BLaER1 treated with 17β-estradiol and CSF1 and Interleukin-3, amounts not matched to agents 10 nM and 100 nM (cell line): ENCODE measurements around the gene KLHDC7B.
A peak's percentile ranks its signal among the peaks of the same experiment; 100 is the strongest.

Experiments used
- H3K27ac ChIP-seq, 11 experiments: shearing (Covaris generic); formaldehyde crosslinking; 2 replicates each; pipeline ENCODE4 v1.8.1; 2022
- H3K27me3 ChIP-seq, 11 experiments: shearing (Covaris generic); formaldehyde crosslinking; 2 replicates each; pipeline ENCODE4 v1.8.1; 2022
- H3K36me3 ChIP-seq, 11 experiments: shearing (Covaris generic); formaldehyde crosslinking; 2 replicates each; pipeline ENCODE4 v1.8.1; 2022
- H3K4me1 ChIP-seq, 10 experiments: shearing (Covaris generic); formaldehyde crosslinking; 2 replicates each; pipeline ENCODE4 v1.8.1; 2022
- H3K4me2 ChIP-seq, 11 experiments: shearing (Covaris generic); formaldehyde crosslinking; 2 replicates each; pipeline ENCODE4 v1.8.1; 2022
- H3K4me3 ChIP-seq, 10 experiments: shearing (Covaris generic); formaldehyde crosslinking; 2 replicates each; pipeline ENCODE4 v1.8.1; 2022
- H3K9ac ChIP-seq, 11 experiments: shearing (Covaris generic); formaldehyde crosslinking; 2 replicates each; pipeline ENCODE4 v1.8.1; 2022
- H3K9me3 ChIP-seq, 11 experiments: shearing (Covaris generic); formaldehyde crosslinking; replicated peaks in 1 of 11; 2 replicates each; pipeline ENCODE4 v1.8.1; 2022
- H4K20me1 ChIP-seq, 11 experiments: shearing (Covaris generic); formaldehyde crosslinking; 2 replicates each; pipeline ENCODE4 v1.8.1; 2022
- Cebpa-rat ChIP-seq, 11 experiments: shearing (Covaris generic); IDR thresholded peaks; 2 replicates each; pipeline ENCODE4 v1.8.1; 2022

The KLHDC7B gene

DNA sequence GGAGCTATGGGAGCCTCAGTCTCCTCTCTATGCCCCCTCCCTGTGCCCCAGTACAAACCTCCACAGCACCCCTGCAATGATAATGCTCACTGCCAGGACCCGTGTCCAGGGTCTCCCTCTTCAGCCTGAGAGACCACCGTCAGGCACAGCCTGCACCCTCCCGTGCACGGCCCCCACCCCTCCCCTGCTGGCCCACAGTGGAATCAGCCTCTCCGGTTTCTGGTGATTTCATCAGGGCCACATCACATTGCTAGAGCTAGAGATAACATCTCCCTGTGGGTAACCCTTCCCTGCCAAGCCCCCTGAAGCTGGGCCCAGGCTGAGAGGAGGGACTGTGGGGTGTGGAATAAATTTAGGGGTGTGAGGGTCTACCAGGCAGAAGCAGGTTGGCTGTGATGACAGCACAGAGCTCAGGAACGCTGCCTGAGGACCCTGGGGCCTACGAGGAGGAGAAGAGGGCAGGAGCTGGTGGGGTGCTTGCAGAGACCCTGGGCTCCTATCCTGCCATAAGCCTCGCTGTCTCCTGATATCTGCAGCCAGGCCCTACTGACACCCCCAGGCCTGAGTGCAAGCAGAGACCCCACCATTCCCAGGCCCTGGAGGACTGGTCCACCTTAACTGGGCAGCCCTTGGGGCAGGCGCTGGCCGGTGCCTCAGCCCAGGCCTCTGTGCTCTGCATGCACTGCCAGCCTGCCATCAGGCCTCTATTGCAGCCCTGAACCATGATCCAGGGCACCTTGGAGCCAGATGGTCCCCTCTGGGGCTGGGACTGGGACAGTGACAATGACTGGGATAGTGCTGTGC, at the start of gene KLHDC7B:
KLHDC7B (plus strand) TSS at position 378 of the 804 bp plus-strand sequence; CDS start at position 723, 345 bp downstream.
- Histone ChIP-seq H3K4me2 (peak within 1 kb of the TSS; percentile 75 to 89 (median 84)), H3K4me1 (peaks cover 69 to 92% (median 84%) of the 10 kb centered on the region in 10 experiments), H4K20me1 (no peaks in the 10 kb centered on the region; a peak in 1 of 22 replicates), H3K36me3 (peaks cover 0 to 13% (median 0%) of the 10 kb centered on the region in 11 experiments; a peak in 2 of 22 replicates), H3K9me3 (peaks cover 0 to 35% (median 10%) of the 10 kb centered on the region in 11 experiments; a peak in 11 of 22 replicates), H3K27me3 (peaks cover 13 to 51% (median 26%) of the 10 kb centered on the region in 11 experiments; a peak in 21 of 22 replicates), H3K9ac (peak within 1 kb of the TSS; percentile 42 to 75 (median 66); a peak in 18 of 22 replicates), H3K4me3 (peak within 1 kb of the TSS in 1 of 10 experiments; percentile 26; a peak in 1 of 20 replicates), H3K27ac (peak within 1 kb of the TSS; percentile 60 to 100 (median 73); a peak in 20 of 22 replicates)
- no peak for TF ChIP-seq Cebpa-rat (IDR thresholded peaks at IDR 0.05)

DNA sequence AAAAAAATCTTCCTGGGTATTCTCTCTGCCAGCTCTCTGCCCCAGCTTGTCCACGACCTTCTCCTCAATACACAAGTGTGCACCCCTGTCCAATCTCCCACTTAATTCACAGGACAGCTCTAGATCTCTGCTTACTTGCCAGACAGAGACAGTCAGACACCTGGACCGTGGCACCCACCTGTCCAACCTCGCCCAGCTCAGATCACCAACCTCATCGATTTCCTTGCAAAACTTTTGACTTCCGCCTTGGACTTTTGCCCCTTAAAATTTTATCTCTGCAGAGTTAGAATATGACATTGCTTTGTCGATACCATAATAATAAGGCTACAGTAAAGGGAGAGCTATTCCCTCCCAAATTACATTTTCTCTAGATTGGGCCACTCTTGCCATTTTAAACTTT, 48.6 kb upstream of the KLHDC7B start:
- H3K4me1 ChIP-seq: peaks cover 10 to 40% (median 31%) of the 10 kb centered on the region in 10 experiments; a peak in 19 of 20 replicates
- peaks cover 0 to 3% (median 2%) of the 10 kb centered on the region in 11 experiments; a peak in 10 of 22 replicates for H3K36me3 ChIP-seq
- no peak overlapping the region for H3K27ac ChIP-seq
- no peaks in the 10 kb centered on the region for H3K9me3 ChIP-seq
- no peaks in the 10 kb centered on the region for H3K27me3 ChIP-seq
- no peak for TF ChIP-seq Cebpa-rat (IDR thresholded peaks at IDR 0.05)
- H3K9ac ChIP-seq: no peak overlapping the region
- H3K4me2 ChIP-seq: peak overlapping the region in 6 of 11 experiments; percentile 34 to 66 (median 50); a peak in 6 of 22 replicates
- H4K20me1 ChIP-seq: peaks cover 0 to 7% (median 1%) of the 10 kb centered on the region in 11 experiments; a peak in 5 of 22 replicates
- H3K4me3 ChIP-seq: no peak overlapping the region

DNA sequence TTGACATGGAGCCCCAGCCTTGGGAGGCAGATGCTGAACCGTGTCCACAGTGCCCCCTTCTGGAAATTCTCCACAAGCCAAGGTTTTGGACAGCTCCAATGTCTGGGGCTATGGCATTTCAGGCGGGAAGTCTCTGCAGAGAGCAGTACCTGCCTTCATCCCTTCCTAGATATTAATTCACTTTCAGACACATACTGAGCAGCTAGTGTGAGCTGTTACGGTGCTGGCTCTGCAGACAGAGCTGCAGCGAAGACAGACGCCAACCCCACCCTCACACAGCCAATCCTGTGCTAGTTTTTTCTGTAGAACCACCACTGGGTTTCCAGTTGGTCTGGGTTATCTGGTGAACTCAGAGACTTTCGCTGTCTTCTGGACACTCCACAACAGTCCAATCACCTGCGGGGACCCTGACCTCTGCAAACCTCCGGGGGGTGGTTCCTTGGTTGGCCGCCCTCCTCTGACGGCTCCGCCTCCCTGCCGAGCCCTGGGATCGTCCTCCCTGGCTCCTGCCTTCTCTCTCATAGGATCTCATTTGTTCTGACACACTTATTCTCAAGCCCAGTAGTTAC, 47.3 kb upstream of the KLHDC7B start:
- no peak overlapping the region; a peak in 1 of 20 replicates for H3K4me3 ChIP-seq
- peaks cover 0 to 19% (median 8%) of the 10 kb centered on the region in 11 experiments; a peak in 8 of 22 replicates for H4K20me1 ChIP-seq
- H3K9ac ChIP-seq: no peak overlapping the region; a peak in 1 of 22 replicates
- TF ChIP-seq Cebpa-rat (IDR thresholded peaks at IDR 0.05): no peak
- H3K27me3 ChIP-seq: no peaks in the 10 kb centered on the region
- peak overlapping the region; percentile 32 to 86 (median 61) for H3K4me2 ChIP-seq
- H3K36me3 ChIP-seq: peaks cover 6 to 16% (median 15%) of the 10 kb centered on the region in 11 experiments; a peak in 18 of 22 replicates
- no peaks in the 10 kb centered on the region for H3K9me3 ChIP-seq
- H3K4me1 ChIP-seq: peaks cover 10 to 40% (median 31%) of the 10 kb centered on the region in 10 experiments; a peak in 19 of 20 replicates
- H3K27ac ChIP-seq: no peak overlapping the region

DNA sequence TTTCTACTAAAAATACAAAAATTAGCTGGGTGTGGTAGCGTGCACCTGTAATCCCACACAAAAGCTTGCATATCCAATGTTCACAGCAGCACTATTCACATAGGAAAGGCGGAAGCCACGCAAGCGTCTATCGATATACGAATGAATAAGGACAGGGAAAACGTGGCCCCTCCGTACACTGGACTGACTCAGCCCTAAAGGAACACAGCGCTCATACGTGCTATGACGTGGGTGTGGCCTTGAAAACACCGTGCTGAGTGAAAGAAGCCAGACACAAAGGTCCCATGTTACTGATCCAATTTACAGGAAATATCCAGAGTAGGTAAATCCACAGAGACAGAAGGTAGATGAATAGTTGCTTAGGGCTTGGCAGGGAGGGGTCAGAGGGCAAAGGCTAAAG, 45.2 kb upstream of the KLHDC7B start:
- Histone ChIP-seq H3K4me3 (no peak overlapping the region), H3K36me3 (peaks cover 15 to 30% (median 26%) of the 10 kb centered on the region in 11 experiments), H3K9ac (no peak overlapping the region), H3K27me3 (no peaks in the 10 kb centered on the region), H3K4me1 (peaks cover 13 to 50% (median 41%) of the 10 kb centered on the region in 10 experiments), H3K27ac (no peak overlapping the region), H4K20me1 (peaks cover 0 to 30% (median 16%) of the 10 kb centered on the region in 11 experiments; a peak in 18 of 22 replicates), H3K9me3 (no peaks in the 10 kb centered on the region), H3K4me2 (no peak overlapping the region)
- TF ChIP-seq Cebpa-rat (IDR thresholded peaks at IDR 0.05): no peak

DNA sequence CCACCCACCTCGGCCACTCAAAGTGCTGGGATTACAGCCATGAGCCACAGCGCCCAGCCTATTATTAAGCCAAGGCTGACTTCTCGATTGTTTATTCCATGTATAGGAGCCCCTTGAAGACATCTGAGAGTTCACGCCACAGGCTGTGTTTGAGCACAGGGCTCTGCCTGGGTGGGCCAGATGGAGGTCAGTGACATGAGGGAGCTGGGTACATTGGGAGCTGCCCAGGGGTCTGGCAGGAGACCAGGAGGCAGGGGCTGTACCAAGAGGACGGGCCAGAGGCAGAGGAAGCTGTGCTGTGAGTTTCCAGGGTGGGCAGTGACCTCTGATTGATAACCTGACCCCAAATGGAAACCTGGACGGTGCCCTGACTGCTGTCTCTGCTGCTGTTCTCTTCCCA, 43.6 kb upstream of the KLHDC7B start:
- TF ChIP-seq Cebpa-rat (IDR thresholded peaks at IDR 0.05): no peak
- Histone ChIP-seq H3K4me2 (no peak overlapping the region), H3K4me3 (no peak overlapping the region), H3K27me3 (no peaks in the 10 kb centered on the region), H3K4me1 (peaks cover 29 to 50% (median 45%) of the 10 kb centered on the region in 10 experiments), H3K9ac (peak overlapping the region in 3 of 11 experiments; percentile 6 to 44 (median 28); a peak in 4 of 22 replicates), H3K27ac (no peak overlapping the region), H4K20me1 (peaks cover 0 to 46% (median 32%) of the 10 kb centered on the region in 11 experiments; a peak in 20 of 22 replicates), H3K9me3 (no peaks in the 10 kb centered on the region), H3K36me3 (peaks cover 20 to 37% (median 32%) of the 10 kb centered on the region in 11 experiments)

DNA sequence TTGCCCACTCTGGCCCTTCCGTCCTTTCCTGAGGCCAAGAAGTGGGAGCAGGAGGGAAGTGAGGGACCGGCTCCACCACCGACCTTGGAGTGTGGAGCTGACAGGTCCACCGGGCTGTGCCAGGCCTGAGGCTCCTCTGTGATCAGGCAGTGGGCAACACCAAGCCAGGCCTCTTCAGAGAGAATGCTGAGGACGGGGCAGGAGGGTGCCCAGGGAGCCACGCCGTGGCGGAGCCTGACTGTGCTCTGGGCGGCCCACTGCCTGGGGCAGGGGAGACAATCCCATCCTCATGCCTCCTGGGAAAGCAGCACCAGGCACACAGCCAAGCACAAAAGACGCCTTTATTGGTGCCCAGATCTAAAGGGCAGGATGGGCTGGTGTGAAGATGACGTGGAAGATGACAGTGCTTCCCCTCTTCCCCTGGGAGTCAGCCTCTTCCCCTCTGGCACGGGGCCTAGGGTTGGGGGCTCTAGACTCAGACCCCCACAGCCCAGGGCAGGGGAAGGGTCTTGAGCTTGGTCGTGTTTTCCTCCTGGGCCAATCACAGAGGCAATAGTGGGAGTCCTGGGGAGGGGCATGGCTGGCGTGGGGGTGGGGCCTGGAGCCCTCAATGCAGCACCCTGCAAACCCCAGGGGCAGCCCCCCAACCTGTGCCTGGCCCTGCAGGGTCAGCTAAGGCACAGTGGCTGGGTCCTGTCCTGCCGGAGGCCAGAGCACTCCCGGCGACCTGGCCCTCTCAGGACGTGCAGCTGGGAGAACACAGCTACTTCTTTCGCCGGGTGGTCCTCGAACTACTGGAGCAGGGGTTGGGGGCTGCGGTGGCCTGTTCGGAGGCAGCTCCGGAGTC, 42.8 kb upstream of the KLHDC7B start:
- no peak for TF ChIP-seq Cebpa-rat (IDR thresholded peaks at IDR 0.05)
- Histone ChIP-seq H3K4me1 (peaks cover 29 to 48% (median 42%) of the 10 kb centered on the region in 10 experiments), H3K27me3 (no peaks in the 10 kb centered on the region), H3K27ac (no peak overlapping the region), H3K4me3 (no peak overlapping the region), H3K9me3 (no peaks in the 10 kb centered on the region), H3K4me2 (no peak overlapping the region), H3K36me3 (peaks cover 20 to 37% (median 32%) of the 10 kb centered on the region in 11 experiments), H4K20me1 (peaks cover 0 to 46% (median 33%) of the 10 kb centered on the region in 11 experiments; a peak in 20 of 22 replicates), H3K9ac (peak overlapping the region in 5 of 11 experiments; percentile 6 to 44 (median 26); a peak in 6 of 22 replicates)

DNA sequence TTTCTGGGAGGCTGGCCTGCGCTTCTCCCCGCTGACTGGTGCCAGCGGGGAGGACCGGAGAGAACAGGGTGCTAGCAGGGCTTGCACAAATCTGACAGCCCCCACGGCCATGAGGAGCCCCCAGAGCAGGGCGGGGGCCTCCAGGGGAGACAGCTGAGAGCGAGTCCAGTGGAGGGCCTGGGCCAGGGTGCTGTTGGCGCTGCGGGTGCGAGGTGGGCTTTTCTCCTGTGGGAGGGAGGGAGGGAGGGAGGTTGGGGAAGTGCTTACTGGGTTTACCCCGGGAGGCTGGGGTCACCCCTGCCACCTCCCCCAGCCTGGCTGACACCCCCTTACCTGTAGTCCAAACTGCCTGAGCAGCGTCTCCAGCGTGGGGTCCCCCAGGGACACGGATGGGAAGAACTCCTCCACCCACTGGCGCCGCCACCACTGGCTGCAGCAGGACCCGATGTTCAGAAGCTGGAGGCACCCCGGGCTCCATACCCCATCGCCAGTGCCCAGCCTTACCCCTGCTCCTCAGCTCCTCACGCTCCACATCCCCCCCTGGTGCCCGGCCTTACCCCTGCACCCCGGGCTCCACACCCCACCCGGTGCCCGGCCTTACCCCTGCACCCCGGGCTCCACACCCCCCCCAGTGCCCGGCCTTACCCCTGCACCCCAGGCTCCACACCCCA, 42.1 kb upstream of the KLHDC7B start:
- no peak overlapping the region; a peak in 1 of 22 replicates for H3K9ac ChIP-seq
- H3K27me3 ChIP-seq: no peaks in the 10 kb centered on the region
- H3K4me3 ChIP-seq: no peak overlapping the region
- peaks cover 0 to 46% (median 35%) of the 10 kb centered on the region in 11 experiments; a peak in 20 of 22 replicates for H4K20me1 ChIP-seq
- no peak overlapping the region for H3K4me2 ChIP-seq
- peaks cover 20 to 37% (median 32%) of the 10 kb centered on the region in 11 experiments for H3K36me3 ChIP-seq
- H3K9me3 ChIP-seq: no peaks in the 10 kb centered on the region
- peaks cover 26 to 43% (median 36%) of the 10 kb centered on the region in 10 experiments for H3K4me1 ChIP-seq
- TF ChIP-seq Cebpa-rat (IDR thresholded peaks at IDR 0.05): no peak
- no peak overlapping the region for H3K27ac ChIP-seq
